B cell (primary cell): ENCODE data around the gene TM7SF3. TPM values are rescaled to one million over a fixed set of nuclear protein-coding genes. Genes with fewer than 3 reads are reported as not detected.

Experiments
- ATAC-seq: fragments of 200-7000 bp; cut with Tn5 transposase; one replicate; pipeline ENCODE4 v1.10.0; 2021; ENCODE audit warnings: low read depth, mild to moderate bottlenecking, moderate number of reproducible peaks, moderate library complexity
- CTCF ChIA-PET: fragments of 350-600 bp; sonication (Branson Sonifier 250); formaldehyde crosslinking; loops from one replicate; lab custom pipeline; 2021; ENCODE audit warnings: antibody characterized with exemption, inconsistent platforms; lab: Charles Lee
- POLR2A ChIA-PET: fragments of 350-600 bp; sonication (Branson Sonifier 250); formaldehyde crosslinking; loops from one replicate; lab custom pipeline; 2021; ENCODE audit warnings: antibody characterized with exemption; lab: Charles Lee
- DNase-seq: peaks from one replicate; pipeline ENCODE4 v3.0.0; 2013
- H2AFZ ChIP-seq: 2 replicates; pipeline ENCODE4 v1.6.1; 2012; ENCODE audit warnings: mild to moderate bottlenecking, low read depth, low read length; ENCODE audit not compliant: insufficient read depth, poor library complexity, severe bottlenecking
- H3K27ac ChIP-seq, 2 donors: 1 replicate in 1 of 2; 2 replicates in 1 of 2; pipeline ENCODE4 v1.5.1; 2012 to 2013; ENCODE audit warnings: low read length in 2 of 2, mild to moderate bottlenecking in 2 of 2, moderate library complexity in 1 of 2
- H3K27me3 ChIP-seq, 4 experiments: fragments of 200-600 bp in 1 of 4; sonication (generic) in 1 of 4; replicated peaks in 1 of 4; 1 replicate in 2 of 4; 2 replicates in 2 of 4; pipeline versions ENCODE4 v1.6.1 to v1.7.0; 2013 to 2016; ENCODE audit warnings: low read length in 3 of 4, mild to moderate bottlenecking in 2 of 4, mixed read lengths in 1 of 4, moderate library complexity in 1 of 4; ENCODE audit not compliant: insufficient read depth in 4 of 4, control insufficient read depth in 3 of 4; ENCODE audit errors: control extremely low read depth in 1 of 4
- H3K36me3 ChIP-seq, 2 experiments: replicated peaks in 1 of 2; 1 replicate in 1 of 2; 2 replicates in 1 of 2; pipeline versions ENCODE4 v1.6.1 to v1.7.1; 2013; ENCODE audit warnings: low read length in 1 of 2; ENCODE audit not compliant: insufficient read depth in 2 of 2, control insufficient read depth in 1 of 2; ENCODE audit errors: control extremely low read depth in 1 of 2, extremely low read depth in 1 of 2
- H3K4me1 ChIP-seq, 2 donors: fragments of 200-600 bp in 1 of 2; sonication (generic) in 1 of 2; 1 replicate in 1 of 2; 2 replicates in 1 of 2; pipeline versions ENCODE4 v1.5.1 to v1.6.1; 2013 to 2017; ENCODE audit warnings: low read length in 2 of 2; ENCODE audit not compliant: control insufficient read depth in 2 of 2, insufficient read depth in 2 of 2
- H3K4me2 ChIP-seq: replicated peaks from 2 replicates; pipeline ENCODE3; 2012; ENCODE audit warnings: mild to moderate bottlenecking, low read depth, low read length; ENCODE audit not compliant: poor library complexity, severe bottlenecking
- H3K4me3 ChIP-seq, 5 experiments: fragments of 200-600 bp in 1 of 5; sonication (generic) in 1 of 5; 1 replicate in 3 of 5; 2 replicates in 2 of 5; pipeline versions ENCODE4 v1.5.1 to v1.7.0; 2011 to 2016; ENCODE audit warnings: low read length in 4 of 5, mild to moderate bottlenecking in 4 of 5, low read depth in 2 of 5, control low read depth in 1 of 5, moderate library complexity in 1 of 5; ENCODE audit not compliant: insufficient read depth in 1 of 5; ENCODE audit errors: control extremely low read depth in 1 of 5, extremely low read depth in 1 of 5
- H3K79me2 ChIP-seq: fragments of 200-600 bp; sonication (generic); one replicate; pipeline ENCODE4 v1.6.0; 2016; ENCODE audit warnings: low read length; ENCODE audit not compliant: control insufficient read depth, insufficient read depth
- H3K9ac ChIP-seq: fragments of 200-600 bp; sonication (generic); 2 replicates; pipeline ENCODE4 v1.6.1; 2017; ENCODE audit warnings: mild to moderate bottlenecking, low read length, moderate library complexity
- H3K9me3 ChIP-seq, 3 donors: one replicate each; pipeline versions ENCODE4 v1.6.1 to v1.7.1; 2013; ENCODE audit warnings: low read length in 2 of 3; ENCODE audit not compliant: control insufficient read depth in 2 of 3, insufficient read depth in 1 of 3; ENCODE audit errors: control extremely low read depth in 1 of 3
- H4K20me1 ChIP-seq: 2 replicates; pipeline ENCODE4 v1.6.0; 2012; ENCODE audit warnings: mild to moderate bottlenecking, low read length; ENCODE audit not compliant: insufficient read depth, control insufficient read depth, poor library complexity, severe bottlenecking
- H3K27ac Mint-ChIP-seq: one replicate; pipeline ENCODE4 v1.8.0; 2021; ENCODE audit warnings: mixed read lengths
- H3K27me3 Mint-ChIP-seq: one replicate; pipeline ENCODE4 v1.8.0; 2021; ENCODE audit warnings: mixed read lengths
- H3K4me1 Mint-ChIP-seq: one replicate; pipeline ENCODE4 v1.8.0; 2021; ENCODE audit warnings: mixed read lengths
- H3K4me3 Mint-ChIP-seq: one replicate; pipeline ENCODE4 v1.8.0; 2021; ENCODE audit warnings: mixed read lengths
- H3K9me3 Mint-ChIP-seq: one replicate; pipeline ENCODE4 v1.8.0; 2022; ENCODE audit warnings: mixed read lengths; ENCODE audit not compliant: insufficient read depth
- EZH2 ChIP-seq: IDR thresholded peaks from 2 replicates; pipeline ENCODE4 v1.6.1; 2012; ENCODE audit warnings: borderline replicate concordance, low read depth, mild to moderate bottlenecking, moderate library complexity, low read length; ENCODE audit not compliant: insufficient read depth, poor library complexity, severe bottlenecking
- WGBS: methylation state at CpG from one replicate; pipeline ENCODE4 v1.1.5; 2013; ENCODE audit warnings: missing lambda C conversion rate; ENCODE audit not compliant: insufficient coverage; 5-methylcytosine and 5-hydroxymethylcytosine counted together
- intact Hi-C: fragments of 100-400 bp; cut with micrococcal nuclease; formaldehyde crosslinking; loops from one replicate; pipeline ENCODE4 v1.10.0; 2022
- polyA plus RNA-seq: library from polyadenylated mRNA; depleted of rRNA; stranded (reverse); fragments of >200 nt; gene quantifications from 2 replicates; pipeline ENCODE4 v1.2.3, GENCODE V29; 2012
- total RNA-seq, 2 donors: library from RNA; stranded (reverse); fragments of 120-200 nt in 1 of 2; gene quantifications; 1 replicate in 1 of 2; 2 replicates in 1 of 2; pipeline versions ENCODE4 v1.2.3 to v1.2.4, GENCODE V29; 2013 to 2022
- TF ChIP-seq, protein P1 (sequence below): fragments of 200-600 bp; IDR thresholded peaks from one replicate; pipeline ENCODE4 v1.8.0; 2022; ENCODE audit warnings: antibody characterized with exemption, mild to moderate bottlenecking

Gene TM7SF3
- total and polyA plus RNA-seq, 2 donors (not counting 1 experiment from before 2014, with no cell fraction given) = 24.5 to 33.5 TPM

GRCh38 chr12:26948309-26948708 lies 65.9 kb downstream of the TM7SF3 start:
- Mint-ChIP-seq H3K9me3 (no peaks in the 10 kb centered on the region), H3K4me3 (no peak overlapping the region), H3K4me1 (peaks cover 33% of the 10 kb centered on the region), H3K27ac (no peak overlapping the region), H3K27me3 (no peaks in the 10 kb centered on the region)
- H3K27ac ChIP-seq = no peak overlapping the region
- DNase-seq (no peak), ATAC-seq (no peak)
- no peaks in the 10 kb centered on the region for H3K27me3 ChIP-seq
- TF ChIP-seq, protein P1, sequence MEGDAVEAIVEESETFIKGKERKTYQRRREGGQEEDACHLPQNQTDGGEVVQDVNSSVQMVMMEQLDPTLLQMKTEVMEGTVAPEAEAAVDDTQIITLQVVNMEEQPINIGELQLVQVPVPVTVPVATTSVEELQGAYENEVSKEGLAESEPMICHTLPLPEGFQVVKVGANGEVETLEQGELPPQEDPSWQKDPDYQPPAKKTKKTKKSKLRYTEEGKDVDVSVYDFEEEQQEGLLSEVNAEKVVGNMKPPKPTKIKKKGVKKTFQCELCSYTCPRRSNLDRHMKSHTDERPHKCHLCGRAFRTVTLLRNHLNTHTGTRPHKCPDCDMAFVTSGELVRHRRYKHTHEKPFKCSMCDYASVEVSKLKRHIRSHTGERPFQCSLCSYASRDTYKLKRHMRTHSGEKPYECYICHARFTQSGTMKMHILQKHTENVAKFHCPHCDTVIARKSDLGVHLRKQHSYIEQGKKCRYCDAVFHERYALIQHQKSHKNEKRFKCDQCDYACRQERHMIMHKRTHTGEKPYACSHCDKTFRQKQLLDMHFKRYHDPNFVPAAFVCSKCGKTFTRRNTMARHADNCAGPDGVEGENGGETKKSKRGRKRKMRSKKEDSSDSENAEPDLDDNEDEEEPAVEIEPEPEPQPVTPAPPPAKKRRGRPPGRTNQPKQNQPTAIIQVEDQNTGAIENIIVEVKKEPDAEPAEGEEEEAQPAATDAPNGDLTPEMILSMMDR = no peak
- TF ChIP-seq EZH2 = no peak
- H3K9ac ChIP-seq = no peak overlapping the region
- POLR2A ChIA-PET = no interaction called here
- CTCF ChIA-PET = no interaction called here
- WGBS = 100% methylated on average over 1 of the region's 1 CpG
- H2AFZ ChIP-seq = no peak overlapping the region
- H3K4me3 ChIP-seq = no peak overlapping the region
- H3K36me3 ChIP-seq = no peaks in the 10 kb centered on the region
- H3K79me2 ChIP-seq = peaks cover 100% of the 10 kb centered on the region
- peaks cover 2 to 19% (median 12%) of the 10 kb centered on the region in 3 donors for H3K9me3 ChIP-seq
- H3K4me1 ChIP-seq = no peaks in the 10 kb centered on the region
- peaks cover 33% of the 10 kb centered on the region for H4K20me1 ChIP-seq
- H3K4me2 ChIP-seq = no peak overlapping the region
- intact Hi-C loops = no loop called here

DNA sequence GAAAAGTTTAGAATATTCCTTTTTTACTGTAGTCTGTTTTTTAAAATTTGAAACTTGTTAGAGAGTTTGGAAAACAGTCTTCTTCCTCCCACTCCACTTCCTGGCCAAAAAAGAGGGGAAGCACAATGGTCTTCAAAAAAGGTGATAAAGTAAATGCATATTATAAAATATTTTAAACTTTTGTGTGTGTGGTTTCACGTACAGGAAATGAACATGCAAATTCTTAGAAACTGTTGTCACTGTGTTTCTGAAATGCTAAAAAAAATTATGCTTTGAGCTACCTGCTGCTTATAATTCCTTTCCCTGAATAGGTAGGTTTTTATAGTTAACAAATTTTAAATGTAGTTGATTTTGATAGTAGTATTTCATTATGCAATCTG lies 73.0 kb downstream of the TM7SF3 start:
- peaks cover 95% of the 10 kb centered on the region for H3K79me2 ChIP-seq
- H2AFZ ChIP-seq = no peak overlapping the region
- intact Hi-C loops = no loop called here
- H3K27me3 ChIP-seq = no peaks in the 10 kb centered on the region
- Mint-ChIP-seq H3K27me3 (no peaks in the 10 kb centered on the region), H3K4me3 (peak overlapping the region; percentile 80), H3K9me3 (no peaks in the 10 kb centered on the region), H3K27ac (peak overlapping the region; percentile 65), H3K4me1 (peaks cover 67% of the 10 kb centered on the region)
- no CpG with 5 or more reads among the region's 1 CpG for WGBS
- H3K9me3 ChIP-seq = peaks cover 0 to 3% (median 2%) of the 10 kb centered on the region in 3 donors
- peak overlapping the region; percentile 52 to 96 for H3K27ac ChIP-seq
- peaks cover 18 to 52% of the 10 kb centered on the region in 2 donors for H3K4me1 ChIP-seq
- DNase-seq = peak; percentile 30
- no peaks in the 10 kb centered on the region for H3K36me3 ChIP-seq
- no peaks in the 10 kb centered on the region for H4K20me1 ChIP-seq
- peak overlapping the region; percentile 79 for H3K9ac ChIP-seq
- ATAC-seq = no peak
- CTCF ChIA-PET = interaction anchor here (0.8 kb wide), 1 partner anchor 365 kb away, joined by 4 read pairs; no protein-coding TSS in a partner anchor
- peak overlapping the region; percentile 78 for H3K4me2 ChIP-seq
- TF ChIP-seq, protein P1 = no peak
- TF ChIP-seq EZH2 = no peak
- POLR2A ChIA-PET = no interaction called here
- peak overlapping the region in 4 of 5 experiments; percentile 26 to 50 (median 38) for H3K4me3 ChIP-seq
